Skeletal muscle tissue (tissue), 4 donors: ENCODE data around the gene MB21D2. TPM values are rescaled to one million over a fixed set of nuclear protein-coding genes. Genes with fewer than 3 reads are reported as not detected.
"Not testable (repeated sequence)": the region's sequence is repeated elsewhere in the genome, so short reads cannot be mapped to it uniquely, and the experiment has no call there.

Experiments used
- H3K27ac ChIP-seq: one replicate; pipeline ENCODE4 v1.7.0; 2013; ENCODE audit warnings: mild to moderate bottlenecking, low read depth, low read length, inconsistent platforms
- H3K27me3 ChIP-seq, 3 donors: one replicate each; pipeline ENCODE4 v1.7.0; 2013; ENCODE audit warnings: low read length in 3 of 3; ENCODE audit not compliant: control insufficient read depth in 3 of 3, insufficient read depth in 3 of 3
- H3K36me3 ChIP-seq, 3 donors: one replicate each; pipeline ENCODE4 v1.7.0; 2013; ENCODE audit warnings: low read length in 3 of 3; ENCODE audit not compliant: control insufficient read depth in 3 of 3, insufficient read depth in 3 of 3
- H3K4me1 ChIP-seq, 3 donors: one replicate each; pipeline ENCODE4 v1.7.0; 2013; ENCODE audit warnings: low read length in 3 of 3, mild to moderate bottlenecking in 3 of 3; ENCODE audit not compliant: control insufficient read depth in 3 of 3, insufficient read depth in 3 of 3
- H3K4me3 ChIP-seq, 3 donors: one replicate each; pipeline ENCODE4 v1.7.0; 2013; ENCODE audit warnings: low read length in 3 of 3
- H3K9ac ChIP-seq, 3 donors: one replicate each; pipeline ENCODE4 v1.7.0; 2013; ENCODE audit warnings: low read length in 3 of 3, mild to moderate bottlenecking in 3 of 3, moderate library complexity in 2 of 3, low read depth in 1 of 3
- H3K9me3 ChIP-seq, 3 donors: one replicate each; pipeline ENCODE4 v1.7.0; 2013; ENCODE audit warnings: low read length in 3 of 3; ENCODE audit not compliant: control insufficient read depth in 3 of 3
- total RNA-seq: library from RNA; depleted of rRNA; stranded (reverse); fragments of >200 nt; gene quantifications from one replicate; pipeline ENCODE4 v1.2.3, GENCODE V29; 2014
- donor health status: Osteomylitis.

Gene MB21D2
- total RNA-seq, 1 donor from 2014 or later, result 24.0 TPM

DNA sequence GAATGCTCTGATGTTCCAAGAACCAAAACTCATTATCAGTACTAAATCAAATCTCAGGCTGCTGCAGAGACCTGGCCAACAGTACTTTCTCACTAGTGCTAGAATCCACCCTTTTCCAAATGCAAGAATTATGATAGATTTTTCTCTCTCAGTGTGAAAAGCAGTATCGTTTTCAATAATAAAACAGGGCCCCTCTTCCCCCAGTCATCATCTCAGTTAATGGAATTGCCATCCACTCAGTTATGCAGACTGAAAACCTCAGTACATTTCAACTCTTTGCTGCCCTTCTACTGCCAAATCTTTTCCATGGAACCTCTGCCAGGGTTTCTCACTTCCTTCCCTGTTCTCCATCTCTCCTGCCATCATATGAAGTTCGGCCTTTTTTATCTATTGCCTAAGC is 117.9 kb downstream of the MB21D2 start:
- Histone ChIP-seq H3K36me3 (peaks cover 0 to 10% (median 2%) of the 10 kb centered on the region in 3 donors), H3K27ac (no peak overlapping the region), H3K27me3 (no peaks in the 10 kb centered on the region), H3K9ac (no peak overlapping the region), H3K9me3 (no peaks in the 10 kb centered on the region), H3K4me3 (no peak overlapping the region), H3K4me1 (no peaks in the 10 kb centered on the region)

DNA sequence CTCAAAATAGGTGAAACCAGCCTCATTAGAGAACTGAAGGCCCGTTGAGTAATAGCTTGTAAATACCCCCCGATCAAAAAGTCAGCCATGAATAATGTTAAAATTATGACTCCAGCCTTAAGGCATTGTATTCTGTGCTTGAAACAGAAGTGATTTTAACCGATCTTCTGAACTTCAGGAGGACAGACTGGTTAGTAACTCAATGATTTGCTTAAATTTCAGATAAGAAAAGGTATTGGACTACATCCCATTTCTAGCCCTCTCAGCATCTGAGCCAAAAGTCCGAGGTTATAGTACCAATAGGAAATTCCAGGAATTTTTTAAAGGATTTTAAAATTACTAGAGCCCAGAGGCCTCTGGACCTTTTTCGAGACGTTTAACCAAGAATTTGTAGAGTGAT is 122.6 kb downstream of the MB21D2 start:
- no peak overlapping the region for H3K27ac ChIP-seq
- H3K9ac ChIP-seq, result no peak overlapping the region
- H3K9me3 ChIP-seq, result no peaks in the 10 kb centered on the region
- no peaks in the 10 kb centered on the region for H3K27me3 ChIP-seq
- no peak overlapping the region for H3K4me3 ChIP-seq
- no peaks in the 10 kb centered on the region for H3K4me1 ChIP-seq
- H3K36me3 ChIP-seq, result peaks cover 0 to 10% (median 2%) of the 10 kb centered on the region in 3 donors

DNA sequence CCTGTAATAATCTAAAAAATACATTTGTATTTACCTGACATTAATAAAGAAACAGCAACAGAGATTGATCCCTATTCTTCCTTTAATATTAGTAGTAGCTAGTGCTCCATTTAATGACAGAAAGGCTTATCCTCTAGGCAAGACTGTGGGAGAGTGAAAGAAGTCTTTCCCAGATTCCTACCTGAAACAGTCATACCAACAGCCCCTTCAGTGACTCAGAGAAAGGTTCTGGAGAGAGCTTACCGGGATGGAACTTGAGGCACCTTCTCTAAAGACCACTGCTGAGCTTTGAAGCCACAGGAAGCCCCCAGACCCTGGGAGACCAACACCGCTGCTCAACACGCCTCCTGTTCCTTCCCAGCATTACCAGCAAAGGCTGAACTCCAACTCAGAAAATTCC is 123.4 kb downstream of the MB21D2 start:
- Histone ChIP-seq H3K9me3 (no peaks in the 10 kb centered on the region), H3K4me3 (no peak overlapping the region), H3K27me3 (no peaks in the 10 kb centered on the region), H3K36me3 (peaks cover 0 to 10% (median 2%) of the 10 kb centered on the region in 3 donors), H3K4me1 (no peaks in the 10 kb centered on the region), H3K9ac (no peak overlapping the region), H3K27ac (no peak overlapping the region)

DNA sequence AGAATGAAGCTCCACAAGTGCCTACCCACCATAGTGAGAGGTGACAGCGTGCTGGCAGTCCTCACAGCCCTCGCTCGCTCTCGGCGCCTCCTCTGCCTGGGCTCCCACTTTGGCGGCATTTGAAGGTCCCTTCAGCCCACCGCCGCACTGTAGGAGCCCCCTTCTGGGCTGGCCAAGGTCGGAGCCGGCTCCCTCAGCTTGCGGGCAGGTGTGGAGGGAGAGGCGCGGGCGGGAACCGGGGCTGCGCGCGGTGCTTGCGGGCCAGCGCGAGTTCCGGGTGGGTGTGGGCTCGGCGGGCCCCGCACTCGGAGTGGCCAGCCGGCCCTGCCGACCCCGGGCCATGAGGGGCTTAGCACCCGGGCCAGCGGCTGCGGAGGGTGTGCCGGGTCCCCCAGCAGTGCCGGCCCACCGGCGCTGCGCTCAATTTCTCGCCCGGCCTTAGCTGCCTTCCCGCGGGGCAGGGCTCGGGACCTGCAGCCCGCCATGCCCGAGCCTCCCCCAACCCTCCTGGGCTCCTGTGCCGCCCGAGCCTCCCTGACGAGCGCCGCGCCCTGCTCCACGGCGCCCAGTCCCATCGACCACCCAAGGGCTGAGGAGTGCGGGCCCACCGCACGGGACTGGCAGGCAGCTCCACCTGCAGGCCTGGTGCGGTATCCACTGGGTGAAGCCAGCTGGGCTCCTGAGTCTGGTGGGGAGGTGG is 128.7 kb downstream of the MB21D2 start:
- not testable (repeated sequence) for H3K4me1 ChIP-seq, H3K27ac ChIP-seq, H3K9me3 ChIP-seq, H3K9ac ChIP-seq, H3K4me3 ChIP-seq, H3K36me3 ChIP-seq, H3K27me3 ChIP-seq

DNA sequence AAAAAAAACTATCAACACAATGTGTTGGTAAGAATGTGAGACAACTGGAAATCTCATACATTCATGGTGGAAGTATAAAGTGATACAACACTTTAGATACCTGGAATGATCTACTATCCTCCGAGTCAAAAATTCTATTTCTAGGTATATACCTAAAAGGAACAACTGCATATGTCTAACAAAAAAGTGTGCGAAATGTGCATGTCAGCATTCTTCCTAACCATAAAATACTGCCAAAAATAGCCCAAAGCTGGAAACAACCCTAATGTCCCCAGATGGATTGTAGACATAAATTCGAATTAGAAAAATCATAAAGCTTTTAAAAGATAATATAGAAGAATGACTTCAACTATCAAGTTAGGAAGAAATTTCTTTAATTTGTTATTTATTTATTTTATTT is 139.1 kb downstream of the MB21D2 start:
- no peaks in the 10 kb centered on the region for H3K4me1 ChIP-seq
- no peaks in the 10 kb centered on the region for H3K36me3 ChIP-seq
- no peaks in the 10 kb centered on the region for H3K9me3 ChIP-seq
- H3K9ac ChIP-seq, result no peak overlapping the region
- H3K4me3 ChIP-seq, result no peak overlapping the region
- H3K27ac ChIP-seq, result no peak overlapping the region
- no peaks in the 10 kb centered on the region for H3K27me3 ChIP-seq

DNA sequence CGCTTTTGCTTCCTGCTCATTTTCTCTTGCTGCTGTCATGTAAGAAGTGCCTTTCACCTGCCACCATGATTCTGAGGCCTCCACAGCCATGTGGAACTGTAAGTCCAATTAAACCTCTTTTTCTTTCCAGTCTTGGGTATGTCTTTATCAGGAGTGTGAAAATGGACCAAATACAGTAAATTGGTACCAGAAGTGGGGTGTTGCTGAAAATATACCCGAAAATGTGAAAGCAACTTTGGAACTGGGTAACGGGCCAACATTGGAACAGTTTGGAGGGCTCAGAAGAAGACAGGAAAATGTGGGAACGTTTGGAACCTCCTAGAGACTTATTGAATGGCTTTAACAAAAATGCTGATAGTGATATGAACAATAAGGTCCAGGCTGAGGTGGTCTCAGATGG is 143.3 kb downstream of the MB21D2 start:
- H3K4me1 ChIP-seq, H3K27me3 ChIP-seq, H3K9me3 ChIP-seq, H3K27ac ChIP-seq, H3K4me3 ChIP-seq, H3K36me3 ChIP-seq, H3K9ac ChIP-seq: not testable (repeated sequence)

DNA sequence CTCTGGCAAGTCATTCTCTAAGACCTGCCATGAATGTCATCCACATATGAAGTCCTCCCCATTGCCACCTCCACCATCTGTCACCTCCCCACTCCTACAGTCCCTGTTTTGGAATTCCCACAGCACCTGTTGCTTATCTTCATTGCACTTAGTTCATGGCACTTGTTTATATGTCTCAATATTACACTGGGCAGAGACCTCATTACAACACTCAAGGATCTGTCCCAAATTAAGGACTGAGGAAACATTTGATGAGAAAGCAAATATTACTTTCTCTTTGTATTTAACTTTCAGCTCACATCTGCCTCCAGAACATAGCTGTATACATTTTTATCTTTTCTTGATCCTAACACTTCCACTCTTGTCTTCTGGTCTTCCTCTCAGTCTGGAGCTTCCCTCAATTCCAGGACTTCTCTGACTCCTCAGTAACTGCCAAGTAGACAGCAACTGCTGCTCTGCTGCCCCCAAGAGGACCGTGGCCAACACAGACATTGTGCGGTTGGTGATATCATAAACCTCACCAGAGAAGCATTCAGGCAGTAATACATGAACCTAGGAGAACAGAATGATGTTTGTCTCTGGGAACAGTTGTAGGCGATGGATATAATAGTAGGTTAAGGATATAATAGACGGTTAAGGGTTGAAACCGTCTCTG is 145.3 kb downstream of the MB21D2 start:
- no peak overlapping the region for H3K27ac ChIP-seq

DNA sequence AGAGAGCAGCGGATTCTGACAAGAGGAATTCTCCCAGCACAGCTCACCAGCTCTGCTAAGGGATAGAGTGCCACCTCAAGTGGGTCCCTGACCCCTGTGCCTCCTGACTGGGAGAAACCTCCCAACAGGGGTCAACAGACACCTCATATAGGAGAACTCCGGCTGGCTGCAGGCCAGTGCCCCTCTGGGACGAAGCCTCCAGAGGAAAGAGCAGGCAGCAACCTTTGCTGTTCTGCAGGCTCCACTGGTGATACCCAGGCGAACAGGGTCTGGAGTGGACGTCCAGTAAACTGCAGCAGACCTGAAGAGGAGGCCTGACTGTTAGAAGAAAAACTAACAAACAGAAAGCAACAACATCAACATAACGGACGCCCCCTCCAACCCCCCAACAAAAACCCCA is 159.0 kb downstream of the MB21D2 start:
- Histone ChIP-seq H3K4me3 (no peak overlapping the region), H3K36me3 (no peaks in the 10 kb centered on the region), H3K27me3 (no peaks in the 10 kb centered on the region), H3K9ac (no peak overlapping the region), H3K27ac (no peak overlapping the region), H3K9me3 (no peaks in the 10 kb centered on the region), H3K4me1 (no peaks in the 10 kb centered on the region)

More for the DNA sequence above, 145.3 kb downstream of the MB21D2 start:
- H3K9ac ChIP-seq, result no peak overlapping the region
- H3K27me3 ChIP-seq, result no peaks in the 10 kb centered on the region
- no peak overlapping the region for H3K4me3 ChIP-seq
- no peaks in the 10 kb centered on the region for H3K36me3 ChIP-seq
- H3K9me3 ChIP-seq, result no peaks in the 10 kb centered on the region
- H3K4me1 ChIP-seq, result no peaks in the 10 kb centered on the region

DNA sequence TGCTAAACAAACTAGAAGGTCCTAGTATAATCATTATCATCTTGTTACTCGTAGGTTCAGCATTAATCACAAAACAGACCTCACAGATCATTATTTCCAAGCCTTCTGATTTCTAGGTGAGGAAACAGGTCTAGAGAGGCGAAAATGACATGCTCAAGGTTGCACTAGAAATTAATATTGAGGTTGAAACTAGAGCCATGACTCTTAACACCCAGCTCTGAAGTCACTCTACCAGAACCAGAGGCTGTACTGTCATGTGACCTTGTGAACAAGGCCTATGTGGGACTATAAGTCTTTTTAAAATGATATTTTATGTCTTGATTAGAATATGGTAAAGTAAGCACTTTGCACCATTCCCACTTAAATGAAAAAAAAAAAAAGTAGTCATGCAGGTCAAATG is 166.5 kb downstream of the MB21D2 start:
- Histone ChIP-seq H3K36me3 (no peaks in the 10 kb centered on the region), H3K9me3 (no peaks in the 10 kb centered on the region), H3K27me3 (peaks cover 0 to 2% (median 0%) of the 10 kb centered on the region in 3 donors), H3K4me1 (no peaks in the 10 kb centered on the region), H3K4me3 (no peak overlapping the region), H3K27ac (no peak overlapping the region), H3K9ac (no peak overlapping the region)

DNA sequence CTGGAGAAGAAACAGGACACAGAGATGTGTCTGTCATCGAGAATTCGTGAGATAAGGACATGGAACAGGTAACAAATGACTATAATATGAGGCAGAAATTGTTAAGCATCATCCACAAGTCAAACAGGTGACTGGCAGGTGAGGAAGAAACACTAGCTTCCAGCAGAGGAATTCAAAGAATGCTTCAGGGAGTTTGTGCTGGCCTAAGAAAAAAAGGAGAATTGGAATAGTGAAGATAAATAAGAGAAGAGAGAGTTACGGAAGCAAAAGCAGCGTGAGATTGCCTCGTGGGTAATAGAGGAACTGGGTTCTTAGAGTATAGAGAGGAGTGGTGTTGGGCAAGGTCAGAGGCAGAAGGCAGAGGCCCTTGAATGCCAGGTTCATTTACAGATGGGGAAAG is 167.5 kb downstream of the MB21D2 start:
- Histone ChIP-seq H3K4me1 (no peaks in the 10 kb centered on the region), H3K27ac (no peak overlapping the region), H3K27me3 (peaks cover 0 to 2% (median 0%) of the 10 kb centered on the region in 3 donors), H3K9ac (no peak overlapping the region), H3K9me3 (no peaks in the 10 kb centered on the region), H3K4me3 (no peak overlapping the region), H3K36me3 (no peaks in the 10 kb centered on the region)
